ENCODE measurements around the gene PVRIG. TPM values are rescaled to one million over a fixed set of nuclear protein-coding genes. Genes with fewer than 3 reads are reported as not detected.

The PVRIG gene
- total and polyA plus RNA-seq, 9 of the 15 experiments (the other 6 are each of a cell fraction or from before 2014, with no cell fraction given), result 0.16 to 0.64 TPM; not detected in 7

DNA sequence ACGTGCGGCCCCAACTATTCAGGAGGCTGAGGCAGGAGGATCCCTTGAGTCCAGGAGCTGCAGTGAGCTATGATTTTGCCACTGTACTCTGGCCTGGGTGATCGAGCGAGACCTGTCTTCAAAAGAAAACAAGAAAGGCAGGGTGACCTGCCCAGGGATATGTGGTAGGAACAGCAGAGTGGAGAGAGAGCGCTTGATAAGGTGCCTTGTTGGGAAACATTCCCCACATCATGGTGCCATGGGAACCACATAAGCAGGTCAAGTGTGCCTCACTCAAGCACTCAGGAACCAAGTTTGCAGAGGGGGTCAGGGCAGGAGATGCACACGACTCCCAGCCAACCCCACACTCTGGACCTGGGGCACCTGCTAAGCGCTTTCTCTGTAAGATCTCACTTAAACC, 37.3 kb downstream of the PVRIG start:
- no TSS peak for BruUV-seq (replicated peaks)
- Histone ChIP-seq H3K9me1 (ENCODE audit: control insufficient read depth, insufficient read depth, low read length) (no peaks in the 10 kb centered on the region), H3K9ac (ENCODE audit: insufficient read depth in 1 of 2, low read depth in 2 of 2, low read length in 2 of 2) (no peak overlapping the region), H2AFZ (ENCODE audit: low read depth, low read length) (no peak overlapping the region), H3K4me2 (ENCODE audit: insufficient read depth, low read length) (no peak overlapping the region), H3K27me3 (ENCODE audit: control insufficient read depth in 2 of 2, insufficient read depth in 2 of 2, low read length in 2 of 2) (no peaks in the 10 kb centered on the region), H3K79me2 (ENCODE audit: control insufficient read depth, insufficient read depth, low read length) (no peaks in the 10 kb centered on the region), H4K20me1 (replicated peaks; ENCODE audit: control insufficient read depth, insufficient read depth, low read length) (no peaks in the 10 kb centered on the region), H3K27ac (ENCODE audit: extremely low read depth, low read depth, low read length) (no peak overlapping the region), H3K4me1 (replicated peaks in 1 of 2; ENCODE audit: control insufficient read depth in 2 of 2, insufficient read depth in 2 of 2, low read length in 2 of 2) (no peaks in the 10 kb centered on the region; a peak in 1 of 5 replicates), H3K9me3 (replicated peaks; ENCODE audit: control insufficient read depth, insufficient read depth, low read depth, low read length) (no peaks in the 10 kb centered on the region), H3K36me3 (ENCODE audit: control insufficient read depth, insufficient read depth, low read length) (no peaks in the 10 kb centered on the region), H3K4me3 (no peak overlapping the region)
- intact Hi-C loops (cut with micrococcal nuclease) (no loop called here), in situ Hi-C loops (cut with MboI) (no loop called here)
- ATAC-seq, result no peak
- no peak for FAIRE-seq
- POLR2A ChIA-PET, result no interaction called here
- CTCF ChIA-PET (ENCODE audit: low intra/inter-chr PET ratio), result no interaction called here
- 55% methylated on average over 7 of the region's 7 CpGs for WGBS (ENCODE audit: insufficient coverage, low coverage, missing lambda C conversion rate)
- no peak for TF ChIP-seq ZNF444 (CRISPR knock-in tag; IDR thresholded peaks at IDR 0.05)
- TF ChIP-seq, protein P1, sequence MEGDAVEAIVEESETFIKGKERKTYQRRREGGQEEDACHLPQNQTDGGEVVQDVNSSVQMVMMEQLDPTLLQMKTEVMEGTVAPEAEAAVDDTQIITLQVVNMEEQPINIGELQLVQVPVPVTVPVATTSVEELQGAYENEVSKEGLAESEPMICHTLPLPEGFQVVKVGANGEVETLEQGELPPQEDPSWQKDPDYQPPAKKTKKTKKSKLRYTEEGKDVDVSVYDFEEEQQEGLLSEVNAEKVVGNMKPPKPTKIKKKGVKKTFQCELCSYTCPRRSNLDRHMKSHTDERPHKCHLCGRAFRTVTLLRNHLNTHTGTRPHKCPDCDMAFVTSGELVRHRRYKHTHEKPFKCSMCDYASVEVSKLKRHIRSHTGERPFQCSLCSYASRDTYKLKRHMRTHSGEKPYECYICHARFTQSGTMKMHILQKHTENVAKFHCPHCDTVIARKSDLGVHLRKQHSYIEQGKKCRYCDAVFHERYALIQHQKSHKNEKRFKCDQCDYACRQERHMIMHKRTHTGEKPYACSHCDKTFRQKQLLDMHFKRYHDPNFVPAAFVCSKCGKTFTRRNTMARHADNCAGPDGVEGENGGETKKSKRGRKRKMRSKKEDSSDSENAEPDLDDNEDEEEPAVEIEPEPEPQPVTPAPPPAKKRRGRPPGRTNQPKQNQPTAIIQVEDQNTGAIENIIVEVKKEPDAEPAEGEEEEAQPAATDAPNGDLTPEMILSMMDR (IDR thresholded peaks at IDR 0.05 in 2 of 3, conservative IDR thresholded peaks at IDR 0.05 in 1 of 3; ENCODE audit: insufficient read depth in 2 of 3, low read depth in 1 of 3, low read length in 3 of 3), result no peak
- TF ChIP-seq DPF2 (IDR thresholded peaks at IDR 0.05), result no peak
- TF ChIP-seq HEY1 (CRISPR knock-in tag; IDR thresholded peaks at IDR 0.05; ENCODE audit: borderline replicate concordance), result no peak
- TF ChIP-seq, protein P2, sequence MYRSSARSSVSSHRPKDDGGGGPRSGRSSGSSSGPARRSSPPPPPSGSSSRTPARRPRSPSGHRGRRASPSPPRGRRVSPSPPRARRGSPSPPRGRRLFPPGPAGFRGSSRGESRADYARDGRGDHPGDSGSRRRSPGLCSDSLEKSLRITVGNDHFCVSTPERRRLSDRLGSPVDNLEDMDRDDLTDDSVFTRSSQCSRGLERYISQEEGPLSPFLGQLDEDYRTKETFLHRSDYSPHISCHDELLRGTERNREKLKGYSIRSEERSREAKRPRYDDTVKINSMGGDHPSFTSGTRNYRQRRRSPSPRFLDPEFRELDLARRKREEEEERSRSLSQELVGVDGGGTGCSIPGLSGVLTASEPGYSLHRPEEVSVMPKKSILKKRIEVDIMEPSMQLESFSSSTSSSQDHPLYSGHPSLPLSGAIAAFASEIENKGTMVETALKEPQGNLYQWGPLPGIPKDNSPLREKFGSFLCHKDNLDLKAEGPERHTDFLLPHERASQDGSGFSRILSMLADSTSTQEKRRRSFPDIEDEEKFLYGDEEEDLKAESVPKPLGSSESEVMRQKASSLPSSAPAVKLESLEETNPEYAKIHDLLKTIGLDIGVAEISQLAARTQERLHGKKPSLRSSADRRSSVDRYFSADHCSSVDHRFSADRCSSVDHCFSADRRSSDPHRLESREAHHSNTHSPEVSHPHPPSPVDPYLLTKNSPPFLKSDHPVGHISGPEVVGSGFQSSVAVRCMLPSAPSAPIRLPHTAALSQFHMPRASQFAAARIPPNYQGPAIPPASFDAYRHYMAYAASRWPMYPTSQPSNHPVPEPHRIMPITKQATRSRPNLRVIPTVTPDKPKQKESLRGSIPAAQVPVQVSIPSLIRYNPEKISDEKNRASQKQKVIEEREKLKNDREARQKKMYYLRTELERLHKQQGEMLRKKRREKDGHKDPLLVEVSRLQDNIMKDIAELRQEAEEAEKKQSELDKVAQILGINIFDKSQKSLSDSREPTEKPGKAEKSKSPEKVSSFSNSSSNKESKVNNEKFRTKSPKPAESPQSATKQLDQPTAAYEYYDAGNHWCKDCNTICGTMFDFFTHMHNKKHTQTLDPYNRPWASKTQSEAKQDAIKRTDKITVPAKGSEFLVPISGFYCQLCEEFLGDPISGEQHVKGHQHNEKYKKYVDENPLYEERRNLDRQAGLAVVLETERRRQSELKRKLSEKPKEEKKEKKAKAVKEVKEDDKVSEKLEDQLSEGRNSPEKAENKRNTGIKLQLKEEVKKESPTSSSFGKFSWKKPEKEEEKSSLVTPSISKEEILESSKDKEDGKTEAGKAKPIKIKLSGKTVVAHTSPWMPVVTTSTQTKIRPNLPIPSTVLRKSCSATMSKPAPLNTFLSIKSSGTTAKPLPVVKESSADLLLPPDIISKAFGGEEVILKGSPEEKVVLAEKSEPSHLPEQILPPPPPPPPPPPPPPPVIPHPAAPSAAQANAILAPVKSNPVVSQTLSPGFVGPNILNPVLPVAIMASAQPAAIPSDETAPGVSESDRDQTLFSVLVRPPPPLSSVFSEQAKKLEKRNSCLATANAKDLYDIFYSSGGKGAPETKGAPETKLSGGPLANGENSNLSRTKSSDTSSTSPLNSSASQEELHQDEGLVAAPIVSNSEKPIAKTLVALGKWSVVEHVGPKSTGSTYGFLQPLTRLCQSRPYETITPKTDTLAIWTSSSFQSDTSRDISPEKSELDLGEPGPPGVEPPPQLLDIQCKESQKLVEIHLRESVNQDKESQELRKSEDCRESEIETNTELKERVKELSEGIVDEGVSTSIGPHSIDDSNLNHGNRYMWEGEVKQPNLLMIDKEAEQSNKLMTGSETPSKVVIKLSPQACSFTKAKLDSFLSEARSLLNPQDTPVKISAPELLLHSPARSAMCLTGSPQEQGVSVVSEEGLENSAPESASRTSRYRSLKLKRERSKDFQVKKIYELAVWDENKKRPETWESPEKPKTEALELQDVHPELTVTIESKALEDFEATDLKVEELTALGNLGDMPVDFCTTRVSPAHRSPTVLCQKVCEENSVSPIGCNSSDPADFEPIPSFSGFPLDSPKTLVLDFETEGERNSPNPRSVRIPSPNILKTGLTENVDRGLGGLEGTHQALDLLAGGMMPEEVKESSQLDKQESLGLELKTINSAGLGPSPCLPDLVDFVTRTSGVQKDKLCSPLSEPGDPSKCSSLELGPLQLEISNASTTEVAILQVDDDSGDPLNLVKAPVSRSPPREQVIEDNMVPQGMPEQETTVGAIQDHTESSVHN (IDR thresholded peaks at IDR 0.05; ENCODE audit: borderline replicate concordance in 1 of 2, low read depth in 1 of 2), result no peak
- no peak for TF ChIP-seq CCAR2 (IDR thresholded peaks at IDR 0.05; ENCODE audit: low read depth, low read length)
- TF ChIP-seq, protein P3, sequence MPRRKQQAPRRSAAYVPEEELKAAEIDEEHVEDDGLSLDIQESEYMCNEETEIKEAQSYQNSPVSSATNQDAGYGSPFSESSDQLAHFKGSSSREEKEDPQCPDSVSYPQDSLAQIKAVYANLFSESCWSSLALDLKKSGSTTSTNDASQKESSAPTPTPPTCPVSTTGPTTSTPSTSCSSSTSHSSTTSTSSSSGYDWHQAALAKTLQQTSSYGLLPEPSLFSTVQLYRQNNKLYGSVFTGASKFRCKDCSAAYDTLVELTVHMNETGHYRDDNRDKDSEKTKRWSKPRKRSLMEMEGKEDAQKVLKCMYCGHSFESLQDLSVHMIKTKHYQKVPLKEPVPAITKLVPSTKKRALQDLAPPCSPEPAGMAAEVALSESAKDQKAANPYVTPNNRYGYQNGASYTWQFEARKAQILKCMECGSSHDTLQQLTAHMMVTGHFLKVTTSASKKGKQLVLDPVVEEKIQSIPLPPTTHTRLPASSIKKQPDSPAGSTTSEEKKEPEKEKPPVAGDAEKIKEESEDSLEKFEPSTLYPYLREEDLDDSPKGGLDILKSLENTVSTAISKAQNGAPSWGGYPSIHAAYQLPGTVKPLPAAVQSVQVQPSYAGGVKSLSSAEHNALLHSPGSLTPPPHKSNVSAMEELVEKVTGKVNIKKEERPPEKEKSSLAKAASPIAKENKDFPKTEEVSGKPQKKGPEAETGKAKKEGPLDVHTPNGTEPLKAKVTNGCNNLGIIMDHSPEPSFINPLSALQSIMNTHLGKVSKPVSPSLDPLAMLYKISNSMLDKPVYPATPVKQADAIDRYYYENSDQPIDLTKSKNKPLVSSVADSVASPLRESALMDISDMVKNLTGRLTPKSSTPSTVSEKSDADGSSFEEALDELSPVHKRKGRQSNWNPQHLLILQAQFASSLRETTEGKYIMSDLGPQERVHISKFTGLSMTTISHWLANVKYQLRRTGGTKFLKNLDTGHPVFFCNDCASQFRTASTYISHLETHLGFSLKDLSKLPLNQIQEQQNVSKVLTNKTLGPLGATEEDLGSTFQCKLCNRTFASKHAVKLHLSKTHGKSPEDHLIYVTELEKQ (CRISPR knock-in tag; IDR thresholded peaks at IDR 0.05), result no peak
- no peak for TF ChIP-seq CEBPG (CRISPR knock-in tag; IDR thresholded peaks at IDR 0.05)
- TF ChIP-seq CEBPG (tag; conservative IDR thresholded peaks at IDR 0.05 in 1 of 2, IDR thresholded peaks at IDR 0.05 in 1 of 2), result no peak
- no peak for DNase-seq (ENCODE audit: extremely low read depth in 1 of 4, low spot score in 3 of 4)

Data from K562 (cell line).